Activated CD4-positive, alpha-beta T cell treated with anti-CD3 and anti-CD28 coated beads for 24 hours (primary cell): ENCODE data around the gene PGS1.
A peak's percentile ranks its signal among the peaks of the same experiment; 100 is the strongest.

Source experiments
- DNase-seq, 2 donors: peaks; one replicate each; pipeline ENCODE4 v3.0.0-alpha.2; 2020; ENCODE audit warnings: low read depth in 2 of 2

PGS1 gene

GRCh38 chr17:78346605-78347250 is 31.7 kb upstream of the PGS1 start:
- DNase-seq: no peak

- DNase-seq: no peak
Observed at GRCh38 chr17:78347453-78347852, 31.0 kb upstream of the PGS1 start.

- DNase-seq: no peak
Observed at GRCh38 chr17:78348055-78348770, 30.2 kb upstream of the PGS1 start.

GRCh38 chr17:78349891-78350642 is 28.4 kb upstream of the PGS1 start:
- DNase-seq: no peak

GRCh38 chr17:78351449-78352006 is 26.9 kb upstream of the PGS1 start:
- DNase-seq: no peak

GRCh38 chr17:78353834-78354233 is 24.6 kb upstream of the PGS1 start:
- DNase-seq: no peak

GRCh38 chr17:78355045-78355641 is 23.3 kb upstream of the PGS1 start:
- DNase-seq: no peak

GRCh38 chr17:78355701-78356100 is 22.7 kb upstream of the PGS1 start:
- DNase-seq: no peak

GRCh38 chr17:78356101-78356713 is 22.2 kb upstream of the PGS1 start:
- peak; percentile 77 to 82 for DNase-seq

GRCh38 chr17:78357177-78357586 is 21.3 kb upstream of the PGS1 start:
- no peak for DNase-seq

- no peak for DNase-seq
Observed at GRCh38 chr17:78357672-78358537, 20.5 kb upstream of the PGS1 start.

GRCh38 chr17:78358538-78359320 is 19.7 kb upstream of the PGS1 start:
- no peak for DNase-seq

GRCh38 chr17:78359321-78359996 is 19.0 kb upstream of the PGS1 start:
- no peak for DNase-seq

GRCh38 chr17:78359997-78360370 is 18.5 kb upstream of the PGS1 start, which contains the start of gene SOCS3:
Gene SOCS3, minus strand, starts transcription at chr17:78360077. Its CDS starts 982 bp downstream, at chr17:78359095.
- peak; percentile 93 to 96 for DNase-seq

GRCh38 chr17:78360371-78361224 is 17.9 kb upstream of the PGS1 start:
- peak; percentile 93 for DNase-seq

- no peak for DNase-seq
Observed at GRCh38 chr17:78361225-78361701, 17.2 kb upstream of the PGS1 start.

GRCh38 chr17:78362232-78362631 is 16.2 kb upstream of the PGS1 start:
- no peak for DNase-seq

- DNase-seq: no peak
Observed at GRCh38 chr17:78362671-78363070, 15.8 kb upstream of the PGS1 start.
